ENCODE measurements around the gene FAR2. TPM values are rescaled to one million over a fixed set of nuclear protein-coding genes. Genes with fewer than 3 reads are reported as not detected.

The FAR2 gene
- total RNA-seq, 1 donor from 2014 or later: 19.5 TPM

- Histone ChIP-seq H3F3A (ENCODE audit: low read depth) (peaks cover 3% of the 10 kb centered on the region), H3K79me2 (ENCODE audit: low read depth) (no peaks in the 10 kb centered on the region), H3K9ac (no peak overlapping the region), H3K4me3 (no peak overlapping the region), H3K4me1 (peaks cover 7% of the 10 kb centered on the region), H2AFZ (replicated peaks) (no peak overlapping the region), H3K27me3 (no peaks in the 10 kb centered on the region), H3K9me3 (ENCODE audit: low read depth) (no peaks in the 10 kb centered on the region), H3K36me3 (no peaks in the 10 kb centered on the region), H4K20me1 (ENCODE audit: low read depth) (no peaks in the 10 kb centered on the region), H3K4me2 (no peak overlapping the region), H3K27ac (no peak overlapping the region)
- no peak overlapping the region for H3K27ac Mint-ChIP-seq
- H3K36me3 Mint-ChIP-seq: no peaks in the 10 kb centered on the region
- DNase-seq (ENCODE audit: low spot score): no peak
- peaks cover 6% of the 10 kb centered on the region for H3K27me3 Mint-ChIP-seq (ENCODE audit: insufficient read depth, low read depth)
- no peaks in the 10 kb centered on the region for H3K9me3 Mint-ChIP-seq
- no peak overlapping the region for H3K4me3 Mint-ChIP-seq
- H3K4me1 Mint-ChIP-seq: peaks cover 6% of the 10 kb centered on the region
- TF ChIP-seq EZH2phosphoT487 (IDR thresholded peaks at IDR 0.05) (no peak), CTCF (IDR thresholded peaks at IDR 0.05) (no peak), EZH2 (IDR thresholded peaks at IDR 0.05) (no peak)
Observed at GRCh38 chr12:29158115-29158763, 9.2 kb downstream of the FAR2 start.

GRCh38 chr12:29159661-29160060 is 10.6 kb downstream of the FAR2 start:
- DNase-seq (ENCODE audit: low spot score): no peak

GRCh38 chr12:29160230-29160629 is 11.2 kb downstream of the FAR2 start:
- TF ChIP-seq EZH2 (IDR thresholded peaks at IDR 0.05) (no peak), CTCF (IDR thresholded peaks at IDR 0.05) (no peak), EZH2phosphoT487 (IDR thresholded peaks at IDR 0.05) (no peak)
- Mint-ChIP-seq H3K27ac (no peak overlapping the region), H3K4me3 (no peak overlapping the region), H3K36me3 (no peaks in the 10 kb centered on the region), H3K27me3 (ENCODE audit: insufficient read depth, low read depth) (peaks cover 6% of the 10 kb centered on the region), H3K4me1 (no peaks in the 10 kb centered on the region), H3K9me3 (no peaks in the 10 kb centered on the region)
- H2AFZ ChIP-seq (replicated peaks): no peak overlapping the region
- no peak overlapping the region for H3K27ac ChIP-seq
- peaks cover under 1% of the 10 kb centered on the region for H3K4me1 ChIP-seq
- no peak overlapping the region for H3K4me2 ChIP-seq
- H3K36me3 ChIP-seq: no peaks in the 10 kb centered on the region
- no peak overlapping the region for H3K9ac ChIP-seq
- H3F3A ChIP-seq (ENCODE audit: low read depth): no peaks in the 10 kb centered on the region
- no peak for DNase-seq (ENCODE audit: low spot score)
- H3K79me2 ChIP-seq (ENCODE audit: low read depth): no peaks in the 10 kb centered on the region
- no peaks in the 10 kb centered on the region for H3K27me3 ChIP-seq
- no peak overlapping the region for H3K4me3 ChIP-seq
- H3K9me3 ChIP-seq (ENCODE audit: low read depth): no peaks in the 10 kb centered on the region
- no peaks in the 10 kb centered on the region for H4K20me1 ChIP-seq (ENCODE audit: low read depth)

More at GRCh38 chr12:29159661-29160060, 10.6 kb downstream of the FAR2 start:
- Histone ChIP-seq H3K27ac (no peak overlapping the region), H3K9me3 (ENCODE audit: low read depth) (no peaks in the 10 kb centered on the region), H3K27me3 (no peaks in the 10 kb centered on the region), H3K4me3 (no peak overlapping the region), H3K79me2 (ENCODE audit: low read depth) (no peaks in the 10 kb centered on the region), H3F3A (ENCODE audit: low read depth) (no peaks in the 10 kb centered on the region), H4K20me1 (ENCODE audit: low read depth) (no peaks in the 10 kb centered on the region), H3K9ac (no peak overlapping the region), H3K4me2 (no peak overlapping the region), H2AFZ (replicated peaks) (no peak overlapping the region), H3K36me3 (no peaks in the 10 kb centered on the region), H3K4me1 (peaks cover 4% of the 10 kb centered on the region)
- no peak overlapping the region for H3K27ac Mint-ChIP-seq
- no peaks in the 10 kb centered on the region for H3K9me3 Mint-ChIP-seq
- H3K4me1 Mint-ChIP-seq: no peaks in the 10 kb centered on the region
- H3K27me3 Mint-ChIP-seq (ENCODE audit: insufficient read depth, low read depth): peaks cover 6% of the 10 kb centered on the region
- no peaks in the 10 kb centered on the region for H3K36me3 Mint-ChIP-seq
- TF ChIP-seq EZH2 (IDR thresholded peaks at IDR 0.05) (no peak), EZH2phosphoT487 (IDR thresholded peaks at IDR 0.05) (no peak), CTCF (IDR thresholded peaks at IDR 0.05) (no peak)
- no peak overlapping the region for H3K4me3 Mint-ChIP-seq

Data from neural progenitor cell (in vitro differentiated cells).